Measurements from ENCODE around the gene RAD51. TPM values are rescaled to one million over a fixed set of nuclear protein-coding genes. Genes with fewer than 3 reads are reported as not detected.
"Not testable (repeated sequence)": the region's sequence is repeated elsewhere in the genome, so short reads cannot be mapped to it uniquely, and the experiment has no call there.

The RAD51 gene
- total RNA-seq, result 28.9 and 29.2 TPM in 2 replicates
- long read RNA-seq, transcript RAD51-201 (10 exons, 2,449 nt), result major isoform, 40 of 47 reads
- long read RNA-seq, partial matches to known transcripts, result 0 of 47 reads
- long read RNA-seq, other reads (novel, unspliced or antisense), result 7 of 47 reads

DNA sequence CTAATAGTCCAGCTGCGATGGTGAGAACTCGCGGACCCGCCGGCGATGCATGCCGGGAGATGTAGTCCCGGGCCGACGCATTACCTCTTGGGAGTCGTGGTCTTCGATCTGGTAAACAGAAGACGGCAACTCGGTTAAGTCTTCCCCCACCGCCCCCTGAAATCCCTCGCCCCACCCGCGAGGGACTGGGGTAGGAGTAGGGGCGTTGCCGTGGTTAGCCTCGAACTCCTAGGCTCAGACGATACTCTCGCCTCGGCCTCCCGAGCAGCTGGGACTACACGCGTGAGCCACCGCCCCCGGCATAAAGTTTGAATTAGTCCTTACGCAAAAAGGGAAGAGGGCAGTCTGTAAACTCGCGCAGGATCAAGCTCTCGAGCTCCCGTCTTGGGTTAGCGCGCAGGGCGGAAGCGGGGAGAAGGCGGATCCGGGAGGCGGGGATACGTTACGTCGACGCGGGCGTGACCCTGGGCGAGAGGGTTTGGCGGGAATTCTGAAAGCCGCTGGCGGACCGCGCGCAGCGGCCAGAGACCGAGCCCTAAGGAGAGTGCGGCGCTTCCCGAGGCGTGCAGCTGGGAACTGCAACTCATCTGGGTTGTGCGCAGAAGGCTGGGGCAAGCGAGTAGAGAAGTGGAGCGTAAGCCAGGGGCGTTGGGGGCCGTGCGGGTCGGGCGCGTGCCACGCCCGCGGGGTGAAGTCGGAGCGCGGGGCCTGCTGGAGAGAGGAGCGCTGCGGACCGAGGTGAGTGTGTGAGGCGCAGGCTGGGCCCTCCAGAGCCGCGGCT is at the start of gene RAD51:
TSS of gene RAD51 (plus strand) at position 487 of the 781 bp plus-strand sequence. CDS start 3,585 bp downstream, outside the sequence.
- DNase-seq (ENCODE audit: low read depth, low spot score), result peak; percentile 86
- TF ChIP-seq, protein P1, sequence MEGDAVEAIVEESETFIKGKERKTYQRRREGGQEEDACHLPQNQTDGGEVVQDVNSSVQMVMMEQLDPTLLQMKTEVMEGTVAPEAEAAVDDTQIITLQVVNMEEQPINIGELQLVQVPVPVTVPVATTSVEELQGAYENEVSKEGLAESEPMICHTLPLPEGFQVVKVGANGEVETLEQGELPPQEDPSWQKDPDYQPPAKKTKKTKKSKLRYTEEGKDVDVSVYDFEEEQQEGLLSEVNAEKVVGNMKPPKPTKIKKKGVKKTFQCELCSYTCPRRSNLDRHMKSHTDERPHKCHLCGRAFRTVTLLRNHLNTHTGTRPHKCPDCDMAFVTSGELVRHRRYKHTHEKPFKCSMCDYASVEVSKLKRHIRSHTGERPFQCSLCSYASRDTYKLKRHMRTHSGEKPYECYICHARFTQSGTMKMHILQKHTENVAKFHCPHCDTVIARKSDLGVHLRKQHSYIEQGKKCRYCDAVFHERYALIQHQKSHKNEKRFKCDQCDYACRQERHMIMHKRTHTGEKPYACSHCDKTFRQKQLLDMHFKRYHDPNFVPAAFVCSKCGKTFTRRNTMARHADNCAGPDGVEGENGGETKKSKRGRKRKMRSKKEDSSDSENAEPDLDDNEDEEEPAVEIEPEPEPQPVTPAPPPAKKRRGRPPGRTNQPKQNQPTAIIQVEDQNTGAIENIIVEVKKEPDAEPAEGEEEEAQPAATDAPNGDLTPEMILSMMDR (conservative IDR thresholded peaks at IDR 0.05), result no peak
- Mint-ChIP-seq H3K36me3 (ENCODE audit: low read depth) (no peaks in the 10 kb centered on the region), H3K4me3 (peak within 1 kb of the TSS; percentile 93), H3K9me3 (no peaks in the 10 kb centered on the region), H3K4me1 (peaks cover 33% of the 10 kb centered on the region), H3K27me3 (ENCODE audit: low read depth) (no peaks in the 10 kb centered on the region), H3K27ac (ENCODE audit: unreplicated experiment) (peak within 1 kb of the TSS; percentile 100)

DNA sequence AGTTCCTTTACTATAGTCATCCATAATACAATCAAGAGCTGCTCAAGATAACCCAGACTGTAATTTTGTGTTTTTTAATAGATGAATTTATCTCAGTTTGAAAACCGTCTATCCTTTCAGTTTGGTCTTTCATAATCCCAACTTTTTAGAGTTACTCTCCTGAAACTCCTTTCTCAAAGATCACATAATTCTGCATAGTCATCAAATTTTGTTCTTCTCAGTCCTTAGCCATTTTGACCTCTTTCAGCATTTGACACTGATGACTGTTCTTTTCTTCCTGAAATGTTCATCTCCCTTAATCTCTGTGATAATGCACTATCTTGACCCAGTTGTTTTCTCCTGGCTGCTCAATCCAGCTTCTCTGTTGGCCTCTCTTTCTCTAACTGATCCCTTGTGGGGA is 47.5 kb upstream of the RAD51 start:
- peaks cover 4% of the 10 kb centered on the region for H3K36me3 Mint-ChIP-seq (ENCODE audit: low read depth)
- no peaks in the 10 kb centered on the region for H3K27me3 Mint-ChIP-seq (ENCODE audit: low read depth)
- TF ChIP-seq, protein P1 (conservative IDR thresholded peaks at IDR 0.05), result no peak
- no peaks in the 10 kb centered on the region for H3K4me1 Mint-ChIP-seq
- H3K27ac Mint-ChIP-seq (ENCODE audit: unreplicated experiment), result no peak overlapping the region
- no peaks in the 10 kb centered on the region for H3K9me3 Mint-ChIP-seq
- no peak for DNase-seq (ENCODE audit: low read depth, low spot score)
- no peak overlapping the region for H3K4me3 Mint-ChIP-seq

DNA sequence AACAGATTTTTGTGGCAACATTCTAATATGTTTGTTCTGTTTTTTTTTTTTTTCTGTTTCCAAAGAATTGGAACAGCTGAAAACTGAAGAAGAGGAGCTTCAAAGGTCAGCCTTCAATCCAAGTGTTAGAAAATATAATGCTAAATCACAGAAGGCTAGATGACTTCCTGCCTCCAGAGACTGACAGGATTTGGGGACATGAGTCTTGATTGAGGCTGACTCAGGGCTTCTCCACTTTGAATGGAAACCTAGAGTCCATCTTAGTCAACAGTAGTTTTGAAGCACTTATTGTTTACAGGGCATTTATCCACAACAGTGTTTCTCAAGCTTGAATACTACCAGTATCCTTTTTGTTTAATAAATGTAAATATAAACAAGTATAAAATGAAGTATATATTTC is 44.5 kb upstream of the RAD51 start:
- no peaks in the 10 kb centered on the region for H3K27me3 Mint-ChIP-seq (ENCODE audit: low read depth)
- no peak overlapping the region for H3K4me3 Mint-ChIP-seq
- TF ChIP-seq, protein P1 (conservative IDR thresholded peaks at IDR 0.05), result no peak
- no peak overlapping the region for H3K27ac Mint-ChIP-seq (ENCODE audit: unreplicated experiment)
- no peaks in the 10 kb centered on the region for H3K4me1 Mint-ChIP-seq
- no peaks in the 10 kb centered on the region for H3K9me3 Mint-ChIP-seq
- DNase-seq (ENCODE audit: low read depth, low spot score), result no peak
- H3K36me3 Mint-ChIP-seq (ENCODE audit: low read depth), result peaks cover 4% of the 10 kb centered on the region

DNA sequence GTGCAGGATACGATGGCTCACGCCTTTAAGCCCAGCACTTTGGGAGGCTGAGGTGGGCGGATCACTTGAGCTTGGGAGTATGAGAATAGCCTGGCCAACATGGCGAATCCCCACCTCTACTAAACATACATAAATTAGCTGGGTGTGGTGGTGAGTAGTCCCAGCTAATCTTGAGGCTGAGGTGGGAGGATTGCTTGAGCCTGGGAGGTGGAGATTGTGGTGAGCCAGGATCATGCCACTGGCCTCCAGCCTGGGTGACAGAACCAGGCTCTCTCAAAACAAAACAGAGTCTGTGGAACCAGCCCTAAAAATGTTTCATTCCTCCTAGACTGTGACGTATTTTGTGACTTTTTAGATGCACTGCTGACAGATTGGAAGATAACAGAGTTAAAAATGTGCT is 34.3 kb upstream of the RAD51 start:
- H3K36me3 Mint-ChIP-seq (ENCODE audit: low read depth), result peaks cover 15% of the 10 kb centered on the region
- no peaks in the 10 kb centered on the region for H3K4me1 Mint-ChIP-seq
- no peak overlapping the region for H3K27ac Mint-ChIP-seq (ENCODE audit: unreplicated experiment)
- no peak for DNase-seq (ENCODE audit: low read depth, low spot score)
- H3K9me3 Mint-ChIP-seq, result no peaks in the 10 kb centered on the region
- no peak overlapping the region for H3K4me3 Mint-ChIP-seq
- H3K27me3 Mint-ChIP-seq (ENCODE audit: low read depth), result no peaks in the 10 kb centered on the region
- TF ChIP-seq, protein P1 (conservative IDR thresholded peaks at IDR 0.05), result no peak

DNA sequence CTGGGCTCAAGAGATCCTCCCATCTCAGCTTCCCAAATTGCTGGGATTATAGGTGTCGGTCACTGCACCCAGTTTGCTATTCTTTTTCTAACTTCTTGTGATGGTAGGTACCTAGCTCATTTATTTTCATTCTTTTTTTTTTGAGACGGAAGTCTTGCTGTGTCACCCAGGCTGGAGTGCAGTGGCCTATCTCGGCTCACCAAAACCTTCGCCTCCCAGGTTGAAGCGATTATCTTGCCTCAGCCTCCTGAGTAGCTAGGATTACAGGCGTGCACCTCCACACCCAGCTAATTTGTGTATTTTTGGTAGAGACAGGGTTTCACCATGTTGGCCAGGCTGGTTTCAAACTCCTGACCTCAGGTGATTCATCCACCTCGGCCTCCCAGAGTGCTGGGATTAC is 30.1 kb upstream of the RAD51 start:
- no peak for DNase-seq (ENCODE audit: low read depth, low spot score)
- H3K9me3 Mint-ChIP-seq, result peaks cover 2% of the 10 kb centered on the region
- no peaks in the 10 kb centered on the region for H3K4me1 Mint-ChIP-seq
- H3K27ac Mint-ChIP-seq (ENCODE audit: unreplicated experiment), result no peak overlapping the region
- TF ChIP-seq, protein P1 (conservative IDR thresholded peaks at IDR 0.05), result no peak
- no peak overlapping the region for H3K4me3 Mint-ChIP-seq
- peaks cover 7% of the 10 kb centered on the region for H3K36me3 Mint-ChIP-seq (ENCODE audit: low read depth)
- no peaks in the 10 kb centered on the region for H3K27me3 Mint-ChIP-seq (ENCODE audit: low read depth)

DNA sequence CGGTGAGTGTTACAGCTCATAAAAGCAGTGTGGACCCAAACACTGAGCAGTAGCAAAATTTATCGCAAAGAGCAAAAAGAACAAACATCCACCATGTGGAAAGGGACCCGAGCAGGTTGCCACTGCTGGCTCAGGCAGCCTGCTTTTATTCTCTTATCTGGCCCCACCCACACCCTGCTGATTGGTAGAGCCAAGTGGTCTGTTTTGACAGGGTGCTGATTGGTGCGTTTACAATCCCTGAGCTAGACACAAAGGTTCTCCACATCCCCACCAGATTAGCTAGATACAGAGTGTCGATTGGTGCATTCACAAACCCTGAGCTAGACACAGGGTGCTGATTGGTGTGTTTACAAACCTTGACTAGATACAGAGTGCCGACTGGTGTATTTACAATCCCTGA is 18.7 kb upstream of the RAD51 start:
- not testable (repeated sequence) for H3K27ac Mint-ChIP-seq (ENCODE audit: unreplicated experiment); H3K4me1 Mint-ChIP-seq
- peaks cover 13% of the 10 kb centered on the region for H3K36me3 Mint-ChIP-seq (ENCODE audit: low read depth)

DNA sequence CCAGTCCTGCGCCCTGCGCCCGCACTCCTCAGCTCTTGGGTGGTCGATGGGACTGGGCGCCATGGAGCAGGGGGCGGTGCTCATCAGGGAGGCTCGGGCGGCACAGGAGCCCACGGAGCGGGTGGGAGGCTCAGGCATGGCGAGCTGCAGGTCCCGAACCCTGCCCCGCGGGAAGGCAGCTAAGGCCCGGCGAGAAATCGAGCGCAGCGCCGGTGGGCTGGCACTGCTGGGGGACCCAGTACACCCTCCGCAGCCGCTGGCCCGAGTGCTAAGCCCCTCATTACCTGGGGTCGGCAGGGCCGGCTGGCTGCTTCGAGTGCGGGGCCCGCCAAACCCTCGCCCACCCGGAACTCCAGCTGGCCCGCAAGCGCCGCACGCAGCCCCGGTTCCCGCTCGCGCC is 18.1 kb upstream of the RAD51 start:
- not testable (repeated sequence) for H3K27me3 Mint-ChIP-seq (ENCODE audit: low read depth); H3K4me3 Mint-ChIP-seq; H3K9me3 Mint-ChIP-seq; DNase-seq (ENCODE audit: low read depth, low spot score); H3K4me1 Mint-ChIP-seq; H3K27ac Mint-ChIP-seq (ENCODE audit: unreplicated experiment)
- peaks cover 13% of the 10 kb centered on the region for H3K36me3 Mint-ChIP-seq (ENCODE audit: low read depth)

More for the DNA sequence above, 18.7 kb upstream of the RAD51 start:
- not testable (repeated sequence) for H3K9me3 Mint-ChIP-seq; H3K4me3 Mint-ChIP-seq; DNase-seq (ENCODE audit: low read depth, low spot score); H3K27me3 Mint-ChIP-seq (ENCODE audit: low read depth)

Measured in neural crest cell (in vitro differentiated cells).